K562 (cell line): ENCODE data around the gene RC3H2. TPM values are rescaled to one million over a fixed set of nuclear protein-coding genes. Genes with fewer than 3 reads are reported as not detected.
A peak's percentile ranks its signal among the peaks of the same experiment; 100 is the strongest.

Source experiments
- BCLAF1 ChIP-seq, 2 experiments: fragments of 450-650 bp in 1 of 2; IDR thresholded peaks; 2 replicates each; pipeline ENCODE4 v1.6.1; 2011 to 2017; ENCODE audit warnings: low read depth in 2 of 2, antibody characterized with exemption in 1 of 2, borderline replicate concordance in 1 of 2, low read length in 1 of 2, mild to moderate bottlenecking in 1 of 2, mixed read lengths in 1 of 2; ENCODE audit not compliant: control insufficient read depth in 1 of 2
- BCOR ChIP-seq: fragments of 450-650 bp; IDR thresholded peaks from 2 replicates; pipeline ENCODE4 v1.6.1; 2016
- CHD4 ChIP-seq: fragments of 200-600 bp; sonication (generic); IDR thresholded peaks from 3 replicates; pipeline ENCODE4 v1.6.1; 2012; ENCODE audit warnings: low read depth, mild to moderate bottlenecking, mixed read lengths, low read length, inconsistent platforms; ENCODE audit not compliant: insufficient read depth, insufficient replicate concordance, poor library complexity, severe bottlenecking
- E2F8 ChIP-seq: fragments of 450-650 bp; IDR thresholded peaks from 2 replicates; pipeline ENCODE4 v1.7.1; 2018; ENCODE audit warnings: mild to moderate bottlenecking, low read depth; ENCODE audit not compliant: partially characterized antibody
- EP300 ChIP-seq: IDR thresholded peaks from 2 replicates; pipeline ENCODE4 v1.6.1; 2012; ENCODE audit warnings: low read length, improper control_type of control experiment
- ETV5 ChIP-seq: sonication (generic); formaldehyde crosslinking; IDR thresholded peaks from 2 replicates; pipeline ENCODE4 v1.4.0; 2020; ENCODE audit warnings: low read depth, mild to moderate bottlenecking, missing genetic modification reagents
- ETV6 ChIP-seq, 3 experiments: fragments of 150-350 bp in 1 of 3; sonication (generic) in 1 of 3; formaldehyde crosslinking in 1 of 3; IDR thresholded peaks; 2 replicates each; pipeline versions ENCODE4 v1.6.1 to v1.8.0; 2014 to 2022; ENCODE audit warnings: borderline replicate concordance in 2 of 3, low read depth in 2 of 3, antibody characterized with exemption in 1 of 3, low read length in 1 of 3, mild to moderate bottlenecking in 1 of 3, missing genetic modification reagents in 1 of 3
- GABPA ChIP-seq: fragments of 200-800 bp; sonication (Bioruptor generic); conservative IDR thresholded peaks from 2 replicates; pipeline ENCODE4 v1.6.1; 2016; ENCODE audit warnings: low read depth, missing genetic modification characterization, missing compliant biosample characterization
- GATA2 ChIP-seq: sonication (generic); formaldehyde crosslinking; IDR thresholded peaks from 2 replicates; pipeline ENCODE4 v1.4.0; 2020; ENCODE audit warnings: mild to moderate bottlenecking, missing genetic modification reagents
- HIVEP1 ChIP-seq: fragments of 250-450 bp; sonication (Bioruptor Pico); IDR thresholded peaks from 2 replicates; pipeline ENCODE4 v1.4.0; 2020; ENCODE audit warnings: mild to moderate bottlenecking
- MECOM ChIP-seq: fragments of 250-450 bp; sonication (Bioruptor Pico); IDR thresholded peaks from 2 replicates; pipeline ENCODE4 v1.8.0; 2022; ENCODE audit warnings: inconsistent platforms
- NEUROD1 ChIP-seq: fragments of 150-350 bp; IDR thresholded peaks from 2 replicates; pipeline ENCODE4 v1.6.1; 2014; ENCODE audit warnings: borderline replicate concordance, low read length, low read depth; ENCODE audit not compliant: partially characterized antibody
- PML ChIP-seq: IDR thresholded peaks from 2 replicates; pipeline ENCODE4 v1.6.1; 2012; ENCODE audit warnings: low read length, inconsistent platforms
- POLR2AphosphoS5 ChIP-seq: IDR thresholded peaks from 2 replicates; pipeline ENCODE4 v1.6.1; 2011; ENCODE audit warnings: mild to moderate bottlenecking, low read depth, low read length, moderate library complexity; ENCODE audit not compliant: control insufficient read depth, insufficient read depth
- SIN3A ChIP-seq, 2 experiments: fragments of 150-350 bp in 1 of 2; IDR thresholded peaks; 2 replicates each; pipeline ENCODE4 v1.6.1; 2011 to 2016; ENCODE audit warnings: borderline replicate concordance in 2 of 2, low read depth in 2 of 2, low read length in 2 of 2, mild to moderate bottlenecking in 2 of 2, moderate library complexity in 2 of 2; ENCODE audit not compliant: control insufficient read depth in 1 of 2
- SMAD3 ChIP-seq: fragments of 450-650 bp; formaldehyde crosslinking; conservative IDR thresholded peaks from 2 replicates; pipeline ENCODE4 v1.4.0; 2020; ENCODE audit warnings: mild to moderate bottlenecking
- ZNF140 ChIP-seq: fragments of 250-450 bp; sonication (Bioruptor Pico); IDR thresholded peaks from 2 replicates; pipeline ENCODE4 v1.8.0; 2021; ENCODE audit warnings: moderate library complexity, mild to moderate bottlenecking, inconsistent platforms
- ZNF23 ChIP-seq: fragments of 250-450 bp; sonication (Bioruptor Pico); IDR thresholded peaks from 2 replicates; pipeline ENCODE4 v1.4.0; 2020; ENCODE audit warnings: mild to moderate bottlenecking
- ZNF57 ChIP-seq: fragments of 450-650 bp; formaldehyde crosslinking; IDR thresholded peaks from 2 replicates; pipeline ENCODE4 v1.4.0; 2020; ENCODE audit warnings: mild to moderate bottlenecking, moderate library complexity
- ZNF695 ChIP-seq: fragments of 450-650 bp; formaldehyde crosslinking; IDR thresholded peaks from 2 replicates; pipeline ENCODE4 v1.4.0; 2020; ENCODE audit warnings: mild to moderate bottlenecking, moderate library complexity
- ZNF717 ChIP-seq: fragments of 250-450 bp; sonication (Bioruptor Pico); IDR thresholded peaks from 2 replicates; pipeline ENCODE4 v1.5.0; 2021
- polyA plus RNA-seq, 8 experiments: library from polyadenylated mRNA; depleted of rRNA in 4 of 8; stranded (reverse) in 5 of 8; unstranded in 3 of 8; fragments of >200 nt; fragmentation: Nextera tagmentation in 2 of 8; fragmentation: Illumina TruSeq in 1 of 8; extraction: Ambion mirVana in 2 of 8; extraction: Trizol in 1 of 8; gene quantifications; 2 replicates each; pipeline versions ENCODE4 v1.2.1 to v1.2.3, GENCODE V29; 2011 to 2014; ENCODE audit warnings: inconsistent platforms in 1 of 8, missing spikeins in 1 of 8
- total RNA-seq, 7 experiments: library from RNA; depleted of rRNA in 6 of 7; stranded (reverse); fragments of >200 nt in 6 of 7; fragmentation: Illumina TruSeq in 2 of 7; extraction: Trizol in 2 of 7; gene quantifications; 2 replicates each; pipeline versions ENCODE4 v1.2.1 to v1.2.3, GENCODE V29; 2011 to 2021; ENCODE audit warnings: low replicate concordance in 1 of 7

The RC3H2 gene
- total and polyA plus RNA-seq, 9 of the 15 experiments (the other 6 are each of a cell fraction or from before 2014, with no cell fraction given) = 5.6 to 35.4 (median 18.6) TPM

- no peak for TF ChIP-seq BCLAF1 (IDR thresholded peaks at IDR 0.05; ENCODE audit: borderline replicate concordance in 1 of 2, control insufficient read depth in 1 of 2, low read depth in 2 of 2, low read length in 1 of 2)
- TF ChIP-seq BCOR = peak; percentile 62; the same call in 1 of the 2 replicates
- TF ChIP-seq ETV5 (CRISPR knock-in tag) = 0 out of 2 replicates have a peak, but pooled peaks have one; percentile 52
- peak; percentile 88 for TF ChIP-seq GABPA (tag)
- peak in 1 of 2 experiments; percentile 43; a peak in 2 of 4 replicates for TF ChIP-seq SIN3A (IDR thresholded peaks at IDR 0.05; ENCODE audit: borderline replicate concordance in 2 of 2, control insufficient read depth in 1 of 2, low read depth in 2 of 2, low read length in 2 of 2)
- TF ChIP-seq ZNF695 (CRISPR knock-in tag) = no peak
- peak; percentile 40; the same call in 1 of the 2 replicates for TF ChIP-seq POLR2AphosphoS5
- TF ChIP-seq ZNF57 = no peak
- TF ChIP-seq HIVEP1 (CRISPR knock-in tag) = no peak
- TF ChIP-seq CHD4 = no peak
- TF ChIP-seq GATA2 = no peak
- peak; percentile 53 for TF ChIP-seq E2F8
- TF ChIP-seq ZNF23 (CRISPR knock-in tag) = no peak
- peak; percentile 33; the same call in 1 of the 2 replicates for TF ChIP-seq PML
- TF ChIP-seq ZNF140 = no peak
- TF ChIP-seq ZNF717 = no peak
- TF ChIP-seq EP300 = 0 out of 2 replicates have a peak, but pooled peaks have one; percentile 4
- TF ChIP-seq ETV6 (IDR thresholded peaks at IDR 0.05; ENCODE audit: borderline replicate concordance in 1 of 2, low read depth in 2 of 2, low read length in 1 of 2) = no peak
- TF ChIP-seq ETV6 (CRISPR knock-in tag; IDR thresholded peaks at IDR 0.05; ENCODE audit: borderline replicate concordance) = no peak
- no peak for TF ChIP-seq NEUROD1
- no peak for TF ChIP-seq MECOM
- no peak for TF ChIP-seq SMAD3
These were observed 35.8 kb upstream of the RC3H2 start, which contains the start of gene RABGAP1 (continued) for GRCh38 chr9:122940749-122941581.
